HepG2 (cell line): ENCODE data around the gene ARHGAP30. TPM values are rescaled to one million over a fixed set of nuclear protein-coding genes. Genes with fewer than 3 reads are reported as not detected.
A peak's percentile ranks its signal among the peaks of the same experiment; 100 is the strongest.

Source experiments
- ADNP ChIP-seq: sonication (generic); formaldehyde crosslinking; IDR thresholded peaks from 2 replicates; pipeline ENCODE4 v1.4.0; 2020; ENCODE audit warnings: missing genetic modification reagents
- ARNT2 ChIP-seq: sonication (generic); formaldehyde crosslinking; IDR thresholded peaks from 2 replicates; pipeline ENCODE4 v1.8.0; 2022; ENCODE audit warnings: mild to moderate bottlenecking, low read depth, missing genetic modification reagents, moderate library complexity
- HNF4A ChIP-seq: sonication (generic); formaldehyde crosslinking; IDR thresholded peaks from 2 replicates; pipeline ENCODE4 v1.4.0; 2020; ENCODE audit warnings: missing genetic modification reagents
- HNRNPUL1 ChIP-seq: fragments of 200-400 bp; formaldehyde crosslinking; IDR thresholded peaks from 2 replicates; pipeline ENCODE4 v1.6.1; 2017; ENCODE audit warnings: low read depth, mild to moderate bottlenecking, low read length, moderate library complexity
- HOXA5 ChIP-seq: sonication (generic); formaldehyde crosslinking; IDR thresholded peaks from 2 replicates; pipeline ENCODE4 v1.4.0; 2020; ENCODE audit warnings: missing genetic modification reagents
- NFKBIZ ChIP-seq: IDR thresholded peaks from 2 replicates; pipeline ENCODE4 v1.6.1; 2018; ENCODE audit warnings: missing genetic modification reagents, missing compliant biosample characterization
- PHF20 ChIP-seq: sonication (generic); formaldehyde crosslinking; IDR thresholded peaks from 2 replicates; pipeline ENCODE4 v1.5.0; 2020; ENCODE audit warnings: mild to moderate bottlenecking, missing genetic modification reagents
- RCOR2 ChIP-seq: IDR thresholded peaks from 2 replicates; pipeline ENCODE4 v1.6.1; 2016; ENCODE audit warnings: missing biosample characterization, missing genetic modification reagents
- SNAPC2 ChIP-seq: sonication (generic); formaldehyde crosslinking; IDR thresholded peaks from 2 replicates; pipeline ENCODE4 v1.8.1; 2022; ENCODE audit warnings: mild to moderate bottlenecking, missing genetic modification reagents
- SP2 ChIP-seq: sonication (generic); formaldehyde crosslinking; IDR thresholded peaks from 2 replicates; pipeline ENCODE4 v1.5.1; 2020; ENCODE audit warnings: mild to moderate bottlenecking, missing genetic modification reagents
- TEAD2 ChIP-seq: sonication (generic); formaldehyde crosslinking; IDR thresholded peaks from 2 replicates; pipeline ENCODE4 v1.9.0; 2021; ENCODE audit warnings: missing genetic modification reagents
- TP53 ChIP-seq: sonication (generic); formaldehyde crosslinking; conservative IDR thresholded peaks from 2 replicates; pipeline ENCODE4 v1.4.0; 2020; ENCODE audit warnings: missing genetic modification reagents
- U2AF2 ChIP-seq: fragments of 200-400 bp; formaldehyde crosslinking; IDR thresholded peaks from 2 replicates; pipeline ENCODE4 v1.6.1; 2017; ENCODE audit warnings: low read depth, mild to moderate bottlenecking, low read length
- ZKSCAN5 ChIP-seq: sonication (generic); formaldehyde crosslinking; IDR thresholded peaks from 2 replicates; pipeline ENCODE4 v1.5.1; 2020; ENCODE audit warnings: mild to moderate bottlenecking, missing genetic modification reagents
- ZKSCAN8 ChIP-seq: IDR thresholded peaks from 2 replicates; pipeline ENCODE4 v1.6.1; 2016; ENCODE audit warnings: borderline replicate concordance, missing genetic modification reagents, missing compliant biosample characterization
- ZNF230 ChIP-seq: sonication (generic); formaldehyde crosslinking; IDR thresholded peaks from 2 replicates; pipeline ENCODE4 v1.4.0; 2020; ENCODE audit warnings: mild to moderate bottlenecking, missing genetic modification reagents
- ZNF383 ChIP-seq: sonication (generic); formaldehyde crosslinking; IDR thresholded peaks from 2 replicates; pipeline ENCODE4 v1.4.0; 2020; ENCODE audit warnings: missing genetic modification reagents, mild to moderate bottlenecking, borderline replicate concordance
- ZNF431 ChIP-seq: sonication (generic); formaldehyde crosslinking; IDR thresholded peaks from 2 replicates; pipeline ENCODE4 v1.9.0; 2022; ENCODE audit warnings: missing genetic modification reagents, low read depth, mild to moderate bottlenecking, borderline replicate concordance
- ZNF607 ChIP-seq: sonication (generic); formaldehyde crosslinking; IDR thresholded peaks from 2 replicates; pipeline ENCODE4 v1.5.1; 2020; ENCODE audit warnings: missing genetic modification reagents, mild to moderate bottlenecking, borderline replicate concordance
- ZNF761 ChIP-seq: sonication (generic); formaldehyde crosslinking; conservative IDR thresholded peaks from 2 replicates; pipeline ENCODE4 v1.4.0; 2020; ENCODE audit warnings: mild to moderate bottlenecking, missing genetic modification reagents
- ZNF772 ChIP-seq: sonication (generic); formaldehyde crosslinking; IDR thresholded peaks from 2 replicates; pipeline ENCODE4 v1.5.0; 2020; ENCODE audit warnings: mild to moderate bottlenecking, missing genetic modification reagents
- ZNF816 ChIP-seq: sonication (generic); formaldehyde crosslinking; IDR thresholded peaks from 2 replicates; pipeline ENCODE4 v1.8.0; 2022; ENCODE audit warnings: missing genetic modification reagents, mild to moderate bottlenecking, borderline replicate concordance
- ZNF83 ChIP-seq: sonication (generic); formaldehyde crosslinking; IDR thresholded peaks from 2 replicates; pipeline ENCODE4 v1.4.0; 2020; ENCODE audit warnings: missing genetic modification reagents, mild to moderate bottlenecking, borderline replicate concordance
- ZNF850 ChIP-seq: sonication (generic); formaldehyde crosslinking; conservative IDR thresholded peaks from 2 replicates; pipeline ENCODE4 v1.9.0; 2021; ENCODE audit warnings: mild to moderate bottlenecking, missing genetic modification reagents
- polyA plus RNA-seq, 8 experiments: library from polyadenylated mRNA; depleted of rRNA in 3 of 8; stranded (reverse) in 7 of 8; unstranded in 1 of 8; fragments of >200 nt; fragmentation: Illumina TruSeq in 4 of 8; extraction: Trizol in 4 of 8; gene quantifications; 2 replicates each; pipeline versions ENCODE4 v1.2.1 to v1.2.3, GENCODE V29; 2011 to 2016; ENCODE audit warnings: low read depth in 4 of 8, missing spikeins in 1 of 8, mixed read lengths in 1 of 8; ENCODE audit not compliant: insufficient read depth in 1 of 8
- total RNA-seq, 5 experiments: library from RNA; depleted of rRNA; stranded (reverse); fragments of >200 nt; fragmentation: Illumina TruSeq; extraction: Trizol; gene quantifications; 2 replicates each; pipeline ENCODE4 v1.2.3, GENCODE V29; 2016; ENCODE audit warnings: low read depth in 1 of 5
- TF ChIP-seq, protein P1 (sequence below), 2 experiments: sonication (generic) in 1 of 2; formaldehyde crosslinking in 1 of 2; IDR thresholded peaks; 2 replicates each; pipeline versions ENCODE4 v1.5.1 to v1.6.1; 2011 to 2020; ENCODE audit warnings: borderline replicate concordance in 1 of 2, low read depth in 1 of 2, low read length in 1 of 2, mild to moderate bottlenecking in 1 of 2, missing genetic modification reagents in 1 of 2, moderate library complexity in 1 of 2
- TF ChIP-seq, protein P2 (sequence below): sonication (generic); formaldehyde crosslinking; IDR thresholded peaks from 2 replicates; pipeline ENCODE4 v1.4.0; 2020; ENCODE audit warnings: missing genetic modification reagents

The ARHGAP30 gene
- total and polyA plus RNA-seq, 2 of the 13 experiments (the other 11 are each of a cell fraction or from before 2014, with no cell fraction given) = 0.13 to 0.20 TPM

DNA sequence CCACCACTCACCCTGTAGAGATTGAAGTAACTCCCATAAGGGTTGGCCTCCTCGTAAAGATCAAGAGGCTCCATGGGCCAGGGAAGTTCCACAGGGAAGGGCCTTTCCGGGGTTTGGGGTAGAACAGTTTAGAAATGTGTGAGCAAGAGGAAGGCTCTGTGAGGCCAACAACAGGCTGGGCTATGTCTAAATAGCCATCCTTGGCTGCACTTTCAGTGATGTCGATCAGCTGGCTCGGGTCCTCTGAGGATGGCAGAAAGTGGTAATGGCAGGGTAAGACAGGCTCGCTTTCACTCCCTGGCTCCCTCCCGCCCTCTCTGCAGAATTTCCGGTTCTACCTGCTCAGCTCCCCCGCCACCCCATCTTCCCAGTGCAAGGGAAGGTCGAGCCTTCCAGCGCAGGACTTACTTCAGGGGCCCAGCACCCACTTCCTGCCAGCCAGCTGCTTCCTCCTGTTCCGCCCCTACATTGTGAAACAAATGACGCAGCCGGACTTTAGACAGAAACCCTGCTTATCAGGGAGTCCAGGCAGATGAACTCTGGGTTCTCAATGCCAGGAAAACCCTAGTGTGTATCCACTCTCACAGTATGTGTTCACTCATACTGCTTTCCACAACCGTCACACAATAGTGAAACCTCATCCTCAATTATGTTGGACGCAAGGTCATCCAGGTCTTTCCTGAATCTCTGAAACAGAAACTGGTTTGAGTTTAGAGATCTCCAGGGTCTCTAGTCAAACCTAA lies 56.0 kb downstream of the ARHGAP30 start (continued):
- peak; percentile 67; the same call in 1 of the 2 replicates for TF ChIP-seq HOXA5 (CRISPR knock-in tag)
- TF ChIP-seq SP2 (CRISPR knock-in tag) = no peak
- no peak for TF ChIP-seq ZNF850 (CRISPR knock-in tag)
- TF ChIP-seq U2AF2 = no peak
- TF ChIP-seq SNAPC2 (CRISPR knock-in tag) = 0 out of 2 replicates have a peak, but pooled peaks have one; percentile 31
- no peak for TF ChIP-seq TP53 (CRISPR knock-in tag)
- TF ChIP-seq ZNF772 (CRISPR knock-in tag) = no peak
- TF ChIP-seq TEAD2 (CRISPR knock-in tag) = no peak
- no peak for TF ChIP-seq ZNF816 (CRISPR knock-in tag)
- peak; percentile 96 for TF ChIP-seq NFKBIZ (CRISPR knock-in tag)
- TF ChIP-seq ZKSCAN5 (CRISPR knock-in tag) = no peak
- peak; percentile 86; the same call in 1 of the 2 replicates for TF ChIP-seq ZNF761 (CRISPR knock-in tag)
- TF ChIP-seq ZNF431 (CRISPR knock-in tag) = 0 out of 2 replicates have a peak, but pooled peaks have one; percentile 52
- TF ChIP-seq ARNT2 (CRISPR knock-in tag) = no peak; the same call in 1 of the 2 replicates
- no peak for TF ChIP-seq ADNP (CRISPR knock-in tag)
- TF ChIP-seq, protein P1, sequence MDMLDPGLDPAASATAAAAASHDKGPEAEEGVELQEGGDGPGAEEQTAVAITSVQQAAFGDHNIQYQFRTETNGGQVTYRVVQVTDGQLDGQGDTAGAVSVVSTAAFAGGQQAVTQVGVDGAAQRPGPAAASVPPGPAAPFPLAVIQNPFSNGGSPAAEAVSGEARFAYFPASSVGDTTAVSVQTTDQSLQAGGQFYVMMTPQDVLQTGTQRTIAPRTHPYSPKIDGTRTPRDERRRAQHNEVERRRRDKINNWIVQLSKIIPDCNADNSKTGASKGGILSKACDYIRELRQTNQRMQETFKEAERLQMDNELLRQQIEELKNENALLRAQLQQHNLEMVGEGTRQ (IDR thresholded peaks at IDR 0.05; ENCODE audit: low read depth, low read length) = no peak
- TF ChIP-seq, protein P1 (CRISPR knock-in tag; IDR thresholded peaks at IDR 0.05; ENCODE audit: borderline replicate concordance) = 0 out of 2 replicates have a peak, but pooled peaks have one; percentile 20
- TF ChIP-seq ZNF607 (CRISPR knock-in tag) = no peak
- TF ChIP-seq ZNF83 (CRISPR knock-in tag) = no peak; the same call in 1 of the 2 replicates
- no peak for TF ChIP-seq HNRNPUL1
- TF ChIP-seq ZNF383 (CRISPR knock-in tag) = peak; percentile 85; the same call in 1 of the 2 replicates
- TF ChIP-seq ZKSCAN8 = 0 out of 2 replicates have a peak, but pooled peaks have one; percentile 26
- TF ChIP-seq RCOR2 = peak; percentile 68; the same call in 1 of the 2 replicates
- peak; percentile 70 for TF ChIP-seq ZNF230 (CRISPR knock-in tag)
- TF ChIP-seq, protein P2, sequence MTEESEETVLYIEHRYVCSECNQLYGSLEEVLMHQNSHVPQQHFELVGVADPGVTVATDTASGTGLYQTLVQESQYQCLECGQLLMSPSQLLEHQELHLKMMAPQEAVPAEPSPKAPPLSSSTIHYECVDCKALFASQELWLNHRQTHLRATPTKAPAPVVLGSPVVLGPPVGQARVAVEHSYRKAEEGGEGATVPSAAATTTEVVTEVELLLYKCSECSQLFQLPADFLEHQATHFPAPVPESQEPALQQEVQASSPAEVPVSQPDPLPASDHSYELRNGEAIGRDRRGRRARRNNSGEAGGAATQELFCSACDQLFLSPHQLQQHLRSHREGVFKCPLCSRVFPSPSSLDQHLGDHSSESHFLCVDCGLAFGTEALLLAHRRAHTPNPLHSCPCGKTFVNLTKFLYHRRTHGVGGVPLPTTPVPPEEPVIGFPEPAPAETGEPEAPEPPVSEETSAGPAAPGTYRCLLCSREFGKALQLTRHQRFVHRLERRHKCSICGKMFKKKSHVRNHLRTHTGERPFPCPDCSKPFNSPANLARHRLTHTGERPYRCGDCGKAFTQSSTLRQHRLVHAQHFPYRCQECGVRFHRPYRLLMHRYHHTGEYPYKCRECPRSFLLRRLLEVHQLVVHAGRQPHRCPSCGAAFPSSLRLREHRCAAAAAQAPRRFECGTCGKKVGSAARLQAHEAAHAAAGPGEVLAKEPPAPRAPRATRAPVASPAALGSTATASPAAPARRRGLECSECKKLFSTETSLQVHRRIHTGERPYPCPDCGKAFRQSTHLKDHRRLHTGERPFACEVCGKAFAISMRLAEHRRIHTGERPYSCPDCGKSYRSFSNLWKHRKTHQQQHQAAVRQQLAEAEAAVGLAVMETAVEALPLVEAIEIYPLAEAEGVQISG (CRISPR knock-in tag) = peak; percentile 87
- TF ChIP-seq HNF4A (CRISPR knock-in tag) = peak; percentile 99
- peak; percentile 72 for TF ChIP-seq PHF20
